IMR-90 (cell line): ENCODE data around the gene CNBD2. TPM values are rescaled to one million over a fixed set of nuclear protein-coding genes. Genes with fewer than 3 reads are reported as not detected.

Source experiments
- ATAC-seq: fragments of 200-7000 bp; cut with Tn5 transposase; 2 replicates; pipeline ENCODE4 v1.9.1; 2020; ENCODE audit warnings: low read depth, mild to moderate bottlenecking, moderate library complexity
- BruUV-seq: library from RNA; stranded (reverse); fragments of 400-500 nt; replicated peaks from 2 replicates; lab custom pipeline; 2021; lab: Mats Ljungman, UMichigan
- CTCF ChIA-PET: fragments of 300-600 bp; formaldehyde crosslinking; extraction: SDS; loops from one replicate; lab custom pipeline; 2021; ENCODE audit warnings: antibody characterized with exemption; lab: Yijun Ruan, JAX
- POLR2A ChIA-PET: fragments of 300-600 bp; sonication (Branson Sonifier 250); formaldehyde crosslinking; loops from one replicate; lab custom pipeline; 2022; ENCODE audit warnings: antibody characterized with exemption; ENCODE audit not compliant: unreplicated experiment; lab: Charles Lee
- DNase-seq: peaks from one replicate; pipeline ENCODE4 v3.0.0; 2013
- H2AFZ ChIP-seq: replicated peaks from 2 replicates; pipeline ENCODE3; 2013; ENCODE audit warnings: low read length, mild to moderate bottlenecking; ENCODE audit not compliant: poor library complexity
- H2AK5ac ChIP-seq: 2 replicates; pipeline ENCODE4 v1.6.1; 2013; ENCODE audit warnings: low read depth, low read length, inconsistent platforms
- H2AK9ac ChIP-seq: replicated peaks from 2 replicates; pipeline ENCODE3; 2013; ENCODE audit warnings: mild to moderate bottlenecking, low read depth, low read length, moderate library complexity; ENCODE audit not compliant: poor library complexity
- H2BK120ac ChIP-seq: 2 replicates; pipeline ENCODE4 v1.6.1; 2013; ENCODE audit warnings: low read depth, low read length, inconsistent platforms
- H2BK15ac ChIP-seq: 3 replicates; pipeline ENCODE4 v1.6.1; 2013; ENCODE audit warnings: low read depth, low read length, inconsistent platforms
- H2BK20ac ChIP-seq: 2 replicates; pipeline ENCODE4 v1.6.1; 2013; ENCODE audit warnings: low read depth, mild to moderate bottlenecking, inconsistent platforms, low read length, moderate library complexity
- H2BK5ac ChIP-seq: 2 replicates; pipeline ENCODE4 v1.6.1; 2013; ENCODE audit warnings: mild to moderate bottlenecking, low read depth, low read length, inconsistent platforms; ENCODE audit not compliant: poor library complexity, severe bottlenecking
- H3K14ac ChIP-seq: replicated peaks from 2 replicates; pipeline ENCODE4 v1.6.1; 2013; ENCODE audit warnings: low read depth, low read length, inconsistent platforms
- H3K18ac ChIP-seq: 2 replicates; pipeline ENCODE4 v1.6.1; 2013; ENCODE audit warnings: low read depth, low read length, control low read depth
- H3K23ac ChIP-seq: 2 replicates; pipeline ENCODE4 v1.6.1; 2013; ENCODE audit warnings: low read depth, low read length, inconsistent platforms
- H3K27ac ChIP-seq: 2 replicates; pipeline ENCODE4 v1.5.1; 2013; ENCODE audit warnings: mild to moderate bottlenecking, control low read depth, low read length; ENCODE audit not compliant: insufficient read depth
- H3K27me3 ChIP-seq: 2 replicates; pipeline ENCODE4 v1.6.1; 2013; ENCODE audit warnings: low read length; ENCODE audit not compliant: control insufficient read depth, insufficient read depth
- H3K36me3 ChIP-seq: 2 replicates; pipeline ENCODE4 v1.6.1; 2013; ENCODE audit warnings: low read length, mixed read lengths; ENCODE audit not compliant: control insufficient read depth, insufficient read depth
- H3K4ac ChIP-seq: 2 replicates; pipeline ENCODE4 v1.6.1; 2013; ENCODE audit warnings: low read depth, low read length, inconsistent platforms
- H3K4me1 ChIP-seq: 2 replicates; pipeline ENCODE4 v1.6.1; 2013; ENCODE audit warnings: low read length, mixed read lengths; ENCODE audit not compliant: control insufficient read depth, insufficient read depth
- H3K4me2 ChIP-seq: 2 replicates; pipeline ENCODE4 v1.6.1; 2013; ENCODE audit warnings: low read depth, mild to moderate bottlenecking, control low read depth, low read length, moderate library complexity
- H3K4me3 ChIP-seq: 2 replicates; pipeline ENCODE4 v1.5.1; 2013; ENCODE audit warnings: low read depth, mild to moderate bottlenecking, control low read depth, low read length, moderate library complexity; ENCODE audit not compliant: insufficient read depth
- H3K56ac ChIP-seq: 2 replicates; pipeline ENCODE4 v1.6.1; 2013; ENCODE audit warnings: low read length, inconsistent platforms; ENCODE audit not compliant: insufficient read depth; ENCODE audit errors: extremely low read depth
- H3K79me1 ChIP-seq, 2 experiments: 2 replicates each; pipeline ENCODE4 v1.6.1; 2013; ENCODE audit warnings: low read length in 2 of 2, inconsistent platforms in 1 of 2, low read depth in 1 of 2
- H3K9ac ChIP-seq: 2 replicates; pipeline ENCODE4 v1.6.1; 2013; ENCODE audit warnings: low read depth, low read length, control low read depth
- H3K9me1 ChIP-seq: 2 replicates; pipeline ENCODE4 v1.6.1; 2013; ENCODE audit warnings: low read length, inconsistent platforms; ENCODE audit not compliant: insufficient read depth
- H3K9me3 ChIP-seq: 2 replicates; pipeline ENCODE4 v1.6.1; 2013; ENCODE audit warnings: low read length; ENCODE audit not compliant: control insufficient read depth, insufficient read depth
- H4K20me1 ChIP-seq: 2 replicates; pipeline ENCODE4 v1.6.1; 2013; ENCODE audit warnings: low read length, inconsistent platforms; ENCODE audit not compliant: insufficient read depth
- H4K5ac ChIP-seq: 2 replicates; pipeline ENCODE4 v1.6.1; 2013; ENCODE audit warnings: mild to moderate bottlenecking, low read depth, low read length, control low read depth
- H4K8ac ChIP-seq, 2 experiments: 2 replicates each; pipeline ENCODE4 v1.6.1; 2013; ENCODE audit warnings: low read depth in 2 of 2, low read length in 2 of 2, control low read depth in 1 of 2, inconsistent platforms in 1 of 2
- H4K91ac ChIP-seq: 2 replicates; pipeline ENCODE4 v1.6.1; 2013; ENCODE audit warnings: low read depth, low read length, inconsistent platforms; ENCODE audit not compliant: insufficient read depth
- CHD1 ChIP-seq: IDR thresholded peaks from 2 replicates; pipeline ENCODE4 v1.6.1; 2012; ENCODE audit warnings: low read depth, low read length, improper control_type of control experiment
- ELK1 ChIP-seq: fragments of 150-350 bp; IDR thresholded peaks from 2 replicates; pipeline ENCODE4 v1.6.1; 2016; ENCODE audit warnings: low read depth, mild to moderate bottlenecking, low read length, moderate library complexity, borderline replicate concordance
- MAFK ChIP-seq: IDR thresholded peaks from 2 replicates; pipeline ENCODE4 v1.6.1; 2012; ENCODE audit warnings: low read depth, low read length, improper control_type of control experiment
- MAZ ChIP-seq: IDR thresholded peaks from 2 replicates; pipeline ENCODE4 v1.6.1; 2012; ENCODE audit warnings: low read depth, mild to moderate bottlenecking, low read length, improper control_type of control experiment, moderate library complexity, borderline replicate concordance
- POLR2A ChIP-seq: IDR thresholded peaks from 2 replicates; pipeline ENCODE4 v1.6.1; 2012; ENCODE audit warnings: mild to moderate bottlenecking, low read depth, low read length
- RAD21 ChIP-seq: IDR thresholded peaks from 2 replicates; pipeline ENCODE4 v1.6.1; 2012; ENCODE audit warnings: low read length, improper control_type of control experiment
- RFX5 ChIP-seq: IDR thresholded peaks from 2 replicates; pipeline ENCODE4 v1.8.0; 2012; ENCODE audit warnings: low read depth, mild to moderate bottlenecking, low read length, moderate library complexity
- WGBS, 2 experiments: methylation state at CpG; one replicate each; pipeline versions ENCODE4 v1.1.5 to v1.1.7; 2013; ENCODE audit warnings: missing lambda C conversion rate in 2 of 2; ENCODE audit not compliant: insufficient read length in 1 of 2; ENCODE audit errors: extremely low coverage in 2 of 2; 5-methylcytosine and 5-hydroxymethylcytosine counted together
- dilution Hi-C: fragments of 300-500 bp; cut with HindIII; formaldehyde crosslinking; loops from one replicate; pipeline ENCODE4 v1.14.3; 2018; ENCODE audit warnings: low sequenced_read_pairs; ENCODE audit not compliant: unreplicated experiment
- in situ Hi-C: fragments of 300-500 bp; cut with MboI; formaldehyde crosslinking; loops from 3 replicates; pipeline ENCODE4 v1.14.3; 2019; ENCODE audit warnings: low sequenced_read_pairs, inconsistent platforms, mixed read lengths
- intact Hi-C: fragments of 100-400 bp; cut with micrococcal nuclease; formaldehyde crosslinking; loops from 2 replicates; pipeline ENCODE4 v1.10.0; 2022
- polyA plus RNA-seq, 3 experiments: library from polyadenylated mRNA; depleted of rRNA; stranded (reverse); fragments of >200 nt; gene quantifications; 2 replicates each; pipeline ENCODE4 v1.2.3, GENCODE V29; 2012; ENCODE audit warnings: low replicate concordance in 1 of 3
- total RNA-seq: library from RNA; depleted of rRNA; stranded (reverse); fragments of >200 nt; gene quantifications from 2 replicates; pipeline ENCODE4 v1.2.3, GENCODE V29; 2012

CNBD2 gene
- total and polyA plus RNA-seq, 2 of the 4 experiments (the other 2 are of a cell fraction): 0.90 to 1.7 TPM

DNA sequence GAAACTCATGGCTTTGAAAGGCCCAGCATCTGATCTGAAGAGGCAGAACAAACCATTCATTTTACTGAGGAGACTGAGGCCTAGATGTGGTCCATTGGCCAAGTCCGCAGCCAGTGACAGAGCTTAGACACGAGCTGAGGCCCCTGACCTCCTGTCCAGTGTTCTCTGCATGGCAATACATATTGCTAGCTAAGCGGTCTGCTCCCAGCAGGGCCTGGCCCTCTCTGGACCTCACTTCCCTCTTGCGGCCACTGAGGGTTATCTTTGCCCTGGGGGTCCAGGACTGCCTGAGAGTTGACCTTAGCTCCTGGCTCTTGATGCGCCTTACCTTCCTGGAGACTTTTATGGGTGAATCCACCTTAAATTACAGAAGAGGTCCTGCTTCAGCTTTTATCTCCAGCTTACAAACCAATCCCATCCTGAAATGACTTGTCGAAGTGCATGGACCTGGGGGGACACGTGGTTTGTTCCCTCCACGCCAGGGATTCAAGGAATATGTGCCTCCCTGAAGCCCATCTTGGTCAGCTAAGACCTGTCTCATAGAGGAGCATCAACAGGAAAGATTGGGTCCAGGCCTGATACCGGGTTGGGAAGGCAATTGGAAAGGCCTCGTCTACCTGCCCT lies 75.6 kb downstream of the CNBD2 start:
- no peak overlapping the region for H2AK5ac ChIP-seq
- ATAC-seq (peak; percentile 9; the same call in 1 of the 2 replicates), DNase-seq (no peak)
- H2BK5ac ChIP-seq: no peak overlapping the region
- no peak overlapping the region for H3K4me2 ChIP-seq
- ChIA-PET POLR2A (no interaction called here), CTCF (no interaction called here)
- H2BK15ac ChIP-seq: no peak overlapping the region
- no peaks in the 10 kb centered on the region for H3K9me3 ChIP-seq
- H3K18ac ChIP-seq: no peak overlapping the region
- no peak overlapping the region for H2AK9ac ChIP-seq
- peaks cover 14% of the 10 kb centered on the region for H3K9me1 ChIP-seq
- H4K8ac ChIP-seq: no peak overlapping the region
- no peak overlapping the region for H3K4ac ChIP-seq
- no peak overlapping the region for H3K14ac ChIP-seq
- H3K27me3 ChIP-seq: no peaks in the 10 kb centered on the region
- H3K4me3 ChIP-seq: no peak overlapping the region
- H4K91ac ChIP-seq: no peak overlapping the region
- no peak overlapping the region for H2AFZ ChIP-seq
- dilution Hi-C loops: no loop called here
- no peak overlapping the region for H2BK20ac ChIP-seq
- H2BK120ac ChIP-seq: no peak overlapping the region
- H3K56ac ChIP-seq: no peak overlapping the region
- H3K36me3 ChIP-seq: peaks cover 9% of the 10 kb centered on the region
- no peak overlapping the region for H4K5ac ChIP-seq
- WGBS, 2 experiments: 93% methylated on average over 4 of the region's 10 CpGs; no CpG with 5 or more reads in 1 of the 2 experiments
- no peak overlapping the region for H3K23ac ChIP-seq
- in situ Hi-C loops: no loop called here
- no peaks in the 10 kb centered on the region for H3K4me1 ChIP-seq
- peaks cover 15 to 50% of the 10 kb centered on the region in 2 experiments for H3K79me1 ChIP-seq
- TF ChIP-seq POLR2A (no peak), MAFK (no peak), MAZ (no peak), ELK1 (no peak), RFX5 (no peak), RAD21 (no peak), CHD1 (no peak)
- no peak overlapping the region for H3K9ac ChIP-seq
- no TSS peak for BruUV-seq
- H4K20me1 ChIP-seq: peaks cover 71% of the 10 kb centered on the region
- intact Hi-C loops: no loop called here
- no peak overlapping the region for H3K27ac ChIP-seq
